Measurements from ENCODE around the gene BTBD9. TPM values are rescaled to one million over a fixed set of nuclear protein-coding genes. Genes with fewer than 3 reads are reported as not detected.

BTBD9 gene
- total RNA-seq, 1 experiment from 2014 or later = 8.9 TPM

GRCh38 chr6:38432479-38432878 lies 207.2 kb downstream of the BTBD9 start:
- Histone ChIP-seq H3K79me2 (ENCODE audit: insufficient read depth, low read length) (no peaks in the 10 kb centered on the region), H3K27ac (ENCODE audit: insufficient read length, low read depth, low read length) (no peak overlapping the region), H3K56ac (ENCODE audit: insufficient read length, low read depth, low read length) (no peak overlapping the region), H4K91ac (ENCODE audit: insufficient read length, low read depth, low read length) (no peak overlapping the region), H2BK12ac (ENCODE audit: insufficient read length, low read depth, low read length) (no peak overlapping the region), H3K4me1 (ENCODE audit: insufficient read depth, low read length) (peaks cover 7% of the 10 kb centered on the region), H3K4me2 (ENCODE audit: insufficient read depth, insufficient read length, low read length) (no peak overlapping the region), H3K4ac (ENCODE audit: low read depth, low read length) (no peak overlapping the region), H3K23me2 (ENCODE audit: insufficient read length, low read depth, low read length, poor library complexity, severe bottlenecking) (no peaks in the 10 kb centered on the region), H2BK5ac (ENCODE audit: insufficient read length, low read length) (no peak overlapping the region), H2AK5ac (ENCODE audit: insufficient read length, low read length) (no peak overlapping the region), H3K79me1 (ENCODE audit: insufficient read depth, low read depth, low read length, poor library complexity, severe bottlenecking) (no peaks in the 10 kb centered on the region), H2BK20ac (ENCODE audit: low read depth, low read length, poor library complexity, severe bottlenecking) (no peak overlapping the region), H4K20me1 (ENCODE audit: control insufficient read depth, insufficient read depth, insufficient read length) (no peaks in the 10 kb centered on the region), H2BK120ac (ENCODE audit: low read depth, low read length, poor library complexity, severe bottlenecking) (no peak overlapping the region), H2AFZ (ENCODE audit: low read length) (no peak overlapping the region), H3K23ac (ENCODE audit: insufficient read length, low read depth, low read length) (no peak overlapping the region), H3K14ac (ENCODE audit: insufficient read depth, low read length) (no peak overlapping the region), H2BK15ac (ENCODE audit: low read depth, low read length) (no peak overlapping the region), H3K27me3 (ENCODE audit: insufficient read depth, low read length) (no peaks in the 10 kb centered on the region), H3K9ac (ENCODE audit: extremely low read depth, insufficient read length, low read length) (no peak overlapping the region), H3K9me3 (ENCODE audit: control insufficient read depth, low read depth, low read length) (no peaks in the 10 kb centered on the region), H3K18ac (ENCODE audit: insufficient read length, low read depth, low read length) (no peak overlapping the region), H4K5ac (ENCODE audit: insufficient read length, low read depth, low read length) (no peak overlapping the region), H4K8ac (replicated peaks; ENCODE audit: insufficient read length, low read depth, low read length) (no peak overlapping the region), H3T11ph (ENCODE audit: low read length) (no peak overlapping the region)
- Mint-ChIP-seq H3K4me3 (no peak overlapping the region), H3K9me3 (peaks cover 6 to 9% of the 10 kb centered on the region in 2 experiments; a peak in 4 of 5 replicates), H3K27ac (no peak overlapping the region), H3K27me3 (ENCODE audit: low read depth) (no peaks in the 10 kb centered on the region), H3K36me3 (ENCODE audit: insufficient read depth in 1 of 3, low read depth in 3 of 3) (peaks cover 0 to 9% (median 0%) of the 10 kb centered on the region in 3 experiments; a peak in 1 of 7 replicates), H3K4me1 (peaks cover 23 to 37% of the 10 kb centered on the region in 2 experiments)
- no CpG with 5 or more reads among the region's 1 CpG for WGBS (ENCODE audit: extremely low coverage, insufficient read length, low lambda C conversion rate)
- no peak for TF ChIP-seq CTCF (conservative IDR thresholded peaks at IDR 0.05)
- no peak for DNase-seq

Measured in H9 (cell line).